Activated CD8-positive, alpha-beta memory T cell treated with anti-CD3 and anti-CD28 coated beads, Interleukin-2, amount 50 U/mL, for 1 hour (primary cell): ENCODE data around the gene EPB41.
"Not testable (repeated sequence)": the region's sequence is repeated elsewhere in the genome, so short reads cannot be mapped to it uniquely, and the experiment has no call there.

Experiments
- DNase-seq: peaks from one replicate; pipeline ENCODE4 v3.0.0-alpha.2; 2020; ENCODE audit errors: extremely low read depth

Gene EPB41

GRCh38 chr1:28927266-28927647 lies 12.9 kb downstream of the EPB41 start:
- no peak for DNase-seq

GRCh38 chr1:28927648-28928313 lies 13.4 kb downstream of the EPB41 start:
- DNase-seq: no peak

- DNase-seq: no peak
These were observed 14.1 kb downstream of the EPB41 start for GRCh38 chr1:28928314-28928941.

- no peak for DNase-seq
These were observed 18.9 kb downstream of the EPB41 start for GRCh38 chr1:28933277-28933676.

GRCh38 chr1:28933918-28934317 lies 19.5 kb downstream of the EPB41 start:
- no peak for DNase-seq

- no peak for DNase-seq
These were observed 20.3 kb downstream of the EPB41 start for GRCh38 chr1:28934676-28935075.

- no peak for DNase-seq
These were observed 20.9 kb downstream of the EPB41 start for GRCh38 chr1:28935293-28935692.

GRCh38 chr1:28936094-28936493 lies 21.7 kb downstream of the EPB41 start:
- no peak for DNase-seq

GRCh38 chr1:28936528-28936927 lies 22.2 kb downstream of the EPB41 start:
- DNase-seq: no peak

GRCh38 chr1:28943581-28943980 lies 29.2 kb downstream of the EPB41 start:
- DNase-seq: not testable (repeated sequence)

- DNase-seq: no peak
These were observed 35.6 kb downstream of the EPB41 start for GRCh38 chr1:28950006-28950405.

GRCh38 chr1:28950449-28950848 lies 36.1 kb downstream of the EPB41 start:
- DNase-seq: no peak

GRCh38 chr1:28954126-28954726 lies 39.9 kb downstream of the EPB41 start:
- DNase-seq: no peak

- DNase-seq: no peak
These were observed 41.7 kb downstream of the EPB41 start for GRCh38 chr1:28956038-28956464.

GRCh38 chr1:28962114-28962831 lies 47.9 kb downstream of the EPB41 start:
- not testable (repeated sequence) for DNase-seq

GRCh38 chr1:28965271-28965870 lies 51.0 kb downstream of the EPB41 start:
- DNase-seq: no peak

- DNase-seq: no peak
These were observed 52.2 kb downstream of the EPB41 start for GRCh38 chr1:28966617-28967016.

- DNase-seq: no peak
These were observed 57.8 kb downstream of the EPB41 start for GRCh38 chr1:28971980-28972771.

- DNase-seq: no peak
These were observed 59.4 kb downstream of the EPB41 start for GRCh38 chr1:28973596-28974421.

GRCh38 chr1:28974432-28974831 lies 60.1 kb downstream of the EPB41 start:
- DNase-seq: no peak
